ENCODE measurements around the gene CIAO3. TPM values are rescaled to one million over a fixed set of nuclear protein-coding genes. Genes with fewer than 3 reads are reported as not detected.

CIAO3 gene
- total RNA-seq, 6 experiments from 2014 or later = 16.9 to 20.5 (median 18.0) TPM

DNA sequence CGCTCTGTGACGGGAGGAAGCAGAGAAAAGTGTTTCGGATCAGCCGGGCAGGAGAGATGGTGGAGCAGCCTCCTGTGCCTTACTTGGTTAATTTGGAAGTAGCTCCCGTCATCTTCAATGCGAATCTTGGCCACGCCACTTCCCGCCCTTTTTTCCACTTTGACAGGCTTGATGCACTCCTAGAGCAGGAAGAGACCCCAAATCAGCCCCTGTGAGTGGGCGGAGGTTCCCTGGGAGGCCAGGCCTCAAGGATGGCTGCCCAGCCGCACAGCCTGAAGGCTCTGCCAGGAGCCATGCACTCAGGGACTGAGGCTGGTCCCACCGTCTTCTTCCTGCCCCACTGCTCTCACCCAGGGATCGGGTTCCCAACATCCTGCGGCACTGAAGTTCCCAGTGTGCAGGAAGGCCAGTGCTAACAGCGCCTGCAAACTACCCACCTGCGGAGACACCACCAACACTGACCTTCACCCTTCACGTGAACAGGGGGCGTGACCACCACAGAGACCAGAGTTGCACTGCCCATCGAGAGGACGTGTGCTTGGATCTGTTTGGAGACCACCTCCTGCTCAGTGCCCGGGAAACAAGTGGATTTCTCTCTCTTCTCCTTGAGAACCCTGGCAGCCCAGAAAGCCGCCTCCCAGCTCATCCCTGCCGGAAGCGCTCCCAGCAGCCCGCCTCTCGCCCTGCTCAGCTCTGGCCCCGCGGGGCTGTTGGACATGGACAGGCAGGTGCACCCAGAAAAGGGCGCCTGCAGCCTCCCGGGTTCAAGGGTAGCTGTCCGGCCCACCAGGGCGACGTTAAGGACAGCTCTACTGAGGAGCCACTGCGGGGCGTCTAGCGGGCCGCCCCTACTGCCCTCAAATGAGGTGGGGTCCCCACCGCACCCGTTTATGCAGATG is 988 bp downstream of the CIAO3 start:
- DNase-seq = no peak
- TF ChIP-seq, protein P1, sequence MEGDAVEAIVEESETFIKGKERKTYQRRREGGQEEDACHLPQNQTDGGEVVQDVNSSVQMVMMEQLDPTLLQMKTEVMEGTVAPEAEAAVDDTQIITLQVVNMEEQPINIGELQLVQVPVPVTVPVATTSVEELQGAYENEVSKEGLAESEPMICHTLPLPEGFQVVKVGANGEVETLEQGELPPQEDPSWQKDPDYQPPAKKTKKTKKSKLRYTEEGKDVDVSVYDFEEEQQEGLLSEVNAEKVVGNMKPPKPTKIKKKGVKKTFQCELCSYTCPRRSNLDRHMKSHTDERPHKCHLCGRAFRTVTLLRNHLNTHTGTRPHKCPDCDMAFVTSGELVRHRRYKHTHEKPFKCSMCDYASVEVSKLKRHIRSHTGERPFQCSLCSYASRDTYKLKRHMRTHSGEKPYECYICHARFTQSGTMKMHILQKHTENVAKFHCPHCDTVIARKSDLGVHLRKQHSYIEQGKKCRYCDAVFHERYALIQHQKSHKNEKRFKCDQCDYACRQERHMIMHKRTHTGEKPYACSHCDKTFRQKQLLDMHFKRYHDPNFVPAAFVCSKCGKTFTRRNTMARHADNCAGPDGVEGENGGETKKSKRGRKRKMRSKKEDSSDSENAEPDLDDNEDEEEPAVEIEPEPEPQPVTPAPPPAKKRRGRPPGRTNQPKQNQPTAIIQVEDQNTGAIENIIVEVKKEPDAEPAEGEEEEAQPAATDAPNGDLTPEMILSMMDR (IDR thresholded peaks at IDR 0.05) = no peak
- H3K27ac Mint-ChIP-seq = no peak overlapping the region
- peaks cover 9% of the 10 kb centered on the region; the same call in 1 of the 2 replicates for H3K4me1 Mint-ChIP-seq (ENCODE audit: low read depth)
- H3K27me3 Mint-ChIP-seq (ENCODE audit: insufficient read depth) = peaks cover 5% of the 10 kb centered on the region; the same call in 1 of the 2 replicates
- no peaks in the 10 kb centered on the region for H3K9me3 Mint-ChIP-seq
- peaks cover 9% of the 10 kb centered on the region; the same call in 1 of the 2 replicates for H3K36me3 Mint-ChIP-seq (ENCODE audit: low read depth)
- peak overlapping the region; percentile 83 for H3K4me3 Mint-ChIP-seq

DNA sequence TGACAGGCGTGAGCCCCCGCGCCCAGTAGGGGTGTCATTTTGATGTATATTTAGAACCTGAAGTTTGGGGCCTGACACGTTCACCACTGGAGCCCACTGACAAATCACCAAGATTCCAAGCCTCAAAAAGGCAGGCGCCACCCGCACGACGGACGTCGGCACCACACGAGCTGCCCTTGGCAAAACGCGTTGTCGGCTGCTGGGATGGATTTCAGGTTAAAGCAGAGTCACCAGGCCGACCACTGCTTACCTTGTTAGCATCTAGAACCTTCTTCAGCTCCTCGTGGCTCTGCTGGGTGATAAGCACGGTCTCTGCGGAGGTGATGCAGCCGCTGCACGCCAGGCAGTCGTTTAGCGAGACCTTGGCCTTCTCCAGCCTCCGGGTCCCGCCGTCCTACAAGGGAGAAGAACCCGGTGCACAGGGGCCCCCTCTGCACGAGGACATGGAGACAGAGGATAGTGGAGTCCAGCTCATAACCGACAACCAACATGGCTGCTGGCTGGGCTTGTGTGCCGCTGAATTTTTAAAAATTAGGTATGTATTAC is 3.8 kb downstream of the CIAO3 start:
- H3K27me3 Mint-ChIP-seq (ENCODE audit: insufficient read depth) = peaks cover 2% of the 10 kb centered on the region; the same call in 1 of the 2 replicates
- H3K4me3 Mint-ChIP-seq = no peak overlapping the region
- TF ChIP-seq, protein P1 (IDR thresholded peaks at IDR 0.05) = no peak
- DNase-seq = no peak
- H3K36me3 Mint-ChIP-seq (ENCODE audit: low read depth) = peaks cover 9% of the 10 kb centered on the region; the same call in 1 of the 2 replicates
- no peaks in the 10 kb centered on the region for H3K9me3 Mint-ChIP-seq
- H3K27ac Mint-ChIP-seq = no peak overlapping the region
- peaks cover 12% of the 10 kb centered on the region; the same call in 1 of the 2 replicates for H3K4me1 Mint-ChIP-seq (ENCODE audit: low read depth)

DNA sequence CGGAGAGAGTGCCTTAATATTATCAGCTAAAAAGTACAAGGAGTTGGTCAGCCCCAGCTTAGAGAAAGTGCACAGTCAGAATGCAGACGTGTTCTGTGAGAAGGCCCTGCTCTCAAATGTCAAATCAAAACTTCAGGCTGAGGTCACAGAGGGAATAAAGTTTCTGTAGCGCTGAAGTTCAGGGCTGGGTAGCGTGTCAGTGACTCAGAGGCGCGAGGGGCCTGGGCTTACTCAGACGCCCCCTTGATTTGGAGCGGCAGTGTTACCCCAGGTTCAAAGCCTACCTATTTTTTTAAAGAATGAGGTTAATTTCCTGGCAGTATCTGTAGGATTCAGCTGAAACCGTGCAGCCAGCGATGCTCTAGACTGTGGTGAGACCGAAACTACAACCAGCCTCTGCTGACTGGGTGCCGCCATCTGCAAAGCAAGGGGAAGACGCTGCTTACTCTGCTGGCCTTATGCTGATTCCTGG is 4.8 kb downstream of the CIAO3 start:
- TF ChIP-seq, protein P1 (IDR thresholded peaks at IDR 0.05) = no peak
- peaks cover 9% of the 10 kb centered on the region; the same call in 1 of the 2 replicates for H3K36me3 Mint-ChIP-seq (ENCODE audit: low read depth)
- H3K4me3 Mint-ChIP-seq = no peak overlapping the region
- peaks cover 12% of the 10 kb centered on the region; the same call in 1 of the 2 replicates for H3K4me1 Mint-ChIP-seq (ENCODE audit: low read depth)
- H3K27ac Mint-ChIP-seq = no peak overlapping the region
- no peaks in the 10 kb centered on the region for H3K9me3 Mint-ChIP-seq
- peaks cover 2% of the 10 kb centered on the region; the same call in 1 of the 2 replicates for H3K27me3 Mint-ChIP-seq (ENCODE audit: insufficient read depth)
- DNase-seq = no peak

DNA sequence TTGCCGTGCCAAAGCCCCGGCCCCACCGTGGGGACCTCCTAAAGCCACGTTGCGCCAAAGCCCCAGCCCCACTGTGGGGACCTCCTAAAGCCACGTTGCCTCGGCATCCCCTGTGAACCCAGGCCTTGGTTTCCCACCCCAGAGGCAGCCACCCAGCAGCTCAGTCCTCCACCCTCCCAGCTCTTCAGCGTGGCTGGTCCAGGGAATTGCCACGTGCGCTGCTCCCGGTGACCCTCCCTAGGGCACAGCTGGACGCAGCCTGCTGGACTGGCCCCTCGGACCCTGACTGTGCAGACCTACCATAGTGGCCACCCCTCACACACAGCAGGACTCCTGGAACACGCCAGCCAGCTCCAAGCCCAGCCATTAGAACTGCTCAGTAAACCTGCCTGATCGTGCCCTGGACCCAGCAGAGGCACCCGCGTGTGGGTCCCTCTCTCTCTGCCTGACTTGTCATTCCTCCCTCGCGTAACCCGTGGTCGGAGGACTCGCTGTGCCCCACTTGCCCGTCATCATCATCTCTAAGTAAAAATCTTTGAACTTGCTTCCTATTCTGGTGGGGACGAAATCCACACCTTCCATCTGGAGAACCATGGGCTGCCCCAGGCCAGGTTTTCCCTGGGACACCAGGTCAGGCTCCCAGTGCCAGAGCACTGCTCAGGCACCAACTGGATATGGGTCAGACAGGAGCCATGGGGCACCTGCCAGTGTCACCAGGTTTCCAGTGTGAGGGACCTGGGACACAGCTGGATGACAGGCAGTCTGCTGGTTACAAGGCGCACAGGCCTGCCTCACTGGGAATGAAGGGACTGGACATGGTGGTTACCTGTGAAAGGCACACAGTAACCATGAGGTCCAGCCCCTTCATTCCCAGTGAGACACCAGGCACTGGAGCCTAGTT is 5.6 kb downstream of the CIAO3 start:
- Mint-ChIP-seq H3K36me3 (ENCODE audit: low read depth) (peaks cover 9% of the 10 kb centered on the region; the same call in 1 of the 2 replicates), H3K27me3 (ENCODE audit: insufficient read depth) (peaks cover 2% of the 10 kb centered on the region; the same call in 1 of the 2 replicates), H3K4me3 (no peak overlapping the region), H3K9me3 (no peaks in the 10 kb centered on the region), H3K4me1 (ENCODE audit: low read depth) (peaks cover 12% of the 10 kb centered on the region; the same call in 1 of the 2 replicates), H3K27ac (no peak overlapping the region)
- TF ChIP-seq, protein P1 (IDR thresholded peaks at IDR 0.05) = no peak
- no peak for DNase-seq

Data from HFFc6 (cell line).